DOHH2 (cell line): ENCODE data around the gene FGF11.

Experiments
- EZH2phosphoT487 ChIP-seq: fragments of 200-600 bp; sonication (generic); IDR thresholded peaks from 2 replicates; pipeline ENCODE4 v1.6.1; 2017; ENCODE audit warnings: borderline replicate concordance, mild to moderate bottlenecking, antibody characterized with exemption, low read length, moderate library complexity, mixed read lengths
- TF ChIP-seq, protein P1 (sequence below): fragments of 200-600 bp; sonication (generic); IDR thresholded peaks from one replicate; pipeline ENCODE4 v1.5.1; 2014; ENCODE audit warnings: antibody characterized with exemption, mild to moderate bottlenecking, low read depth, low read length; ENCODE audit not compliant: poor library complexity, severe bottlenecking

DNA sequence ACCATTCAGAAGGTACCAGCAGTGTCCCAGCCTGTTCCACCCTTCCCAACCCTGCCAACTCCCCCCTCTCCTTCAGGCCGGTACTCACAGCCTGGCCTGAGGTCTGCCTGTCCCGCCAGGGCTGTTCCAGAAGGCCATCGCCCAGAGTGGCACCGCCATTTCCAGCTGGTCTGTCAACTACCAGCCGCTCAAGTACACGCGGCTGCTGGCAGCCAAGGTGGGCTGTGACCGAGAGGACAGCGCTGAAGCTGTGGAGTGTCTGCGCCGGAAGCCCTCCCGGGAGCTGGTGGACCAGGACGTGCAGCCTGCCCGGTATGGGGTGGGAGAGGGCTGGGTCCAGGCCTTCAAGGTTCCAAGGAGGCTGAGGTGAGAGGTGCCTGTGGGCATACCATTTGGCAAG is 24.5 kb upstream of the FGF11 start:
- TF ChIP-seq, protein P1, sequence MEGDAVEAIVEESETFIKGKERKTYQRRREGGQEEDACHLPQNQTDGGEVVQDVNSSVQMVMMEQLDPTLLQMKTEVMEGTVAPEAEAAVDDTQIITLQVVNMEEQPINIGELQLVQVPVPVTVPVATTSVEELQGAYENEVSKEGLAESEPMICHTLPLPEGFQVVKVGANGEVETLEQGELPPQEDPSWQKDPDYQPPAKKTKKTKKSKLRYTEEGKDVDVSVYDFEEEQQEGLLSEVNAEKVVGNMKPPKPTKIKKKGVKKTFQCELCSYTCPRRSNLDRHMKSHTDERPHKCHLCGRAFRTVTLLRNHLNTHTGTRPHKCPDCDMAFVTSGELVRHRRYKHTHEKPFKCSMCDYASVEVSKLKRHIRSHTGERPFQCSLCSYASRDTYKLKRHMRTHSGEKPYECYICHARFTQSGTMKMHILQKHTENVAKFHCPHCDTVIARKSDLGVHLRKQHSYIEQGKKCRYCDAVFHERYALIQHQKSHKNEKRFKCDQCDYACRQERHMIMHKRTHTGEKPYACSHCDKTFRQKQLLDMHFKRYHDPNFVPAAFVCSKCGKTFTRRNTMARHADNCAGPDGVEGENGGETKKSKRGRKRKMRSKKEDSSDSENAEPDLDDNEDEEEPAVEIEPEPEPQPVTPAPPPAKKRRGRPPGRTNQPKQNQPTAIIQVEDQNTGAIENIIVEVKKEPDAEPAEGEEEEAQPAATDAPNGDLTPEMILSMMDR: no peak
- TF ChIP-seq EZH2phosphoT487: no peak
